Stimulated activated naive CD8-positive, alpha-beta T cell treated with anti-CD3 and anti-CD28 coated beads, Interleukin-15, Interleukin-2, amounts not matched to agents 100 U/mL and 50 U/mL, for 24 hours (primary cell): ENCODE measurements around the gene DCUN1D3.
"Not testable (repeated sequence)": the region's sequence is repeated elsewhere in the genome, so short reads cannot be mapped to it uniquely, and the experiment has no call there.

Source experiments
- ATAC-seq: fragments of 150-1000 bp; cut with Tn5 transposase; one replicate; pipeline ENCODE4 v1.10.0; 2021
- DNase-seq: peaks from one replicate; pipeline ENCODE4 v3.0.0; 2021

The DCUN1D3 gene

GRCh38 chr16:20822521-20823325 is 77.4 kb downstream of the DCUN1D3 start:
- ATAC-seq = no peak
- no peak for DNase-seq

DNA sequence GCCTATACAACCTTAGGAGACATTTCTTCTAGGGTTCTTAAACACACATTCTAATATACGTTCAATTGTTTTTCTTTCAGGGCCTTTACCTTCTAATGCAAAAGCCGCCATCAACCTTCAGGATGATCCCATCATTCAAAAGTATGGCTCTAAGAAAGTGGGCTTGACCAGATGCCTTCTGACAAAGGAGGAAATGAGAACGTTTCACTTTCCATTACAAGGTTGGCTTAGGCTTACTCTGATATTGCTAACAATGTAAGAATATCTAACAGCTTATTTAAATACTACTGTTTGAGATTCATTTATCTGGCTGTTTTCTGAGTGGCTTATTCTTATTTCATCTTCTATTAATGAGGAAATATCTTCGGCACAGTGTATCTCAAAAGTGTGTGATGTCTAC is 78.5 kb downstream of the DCUN1D3 start:
- DNase-seq (no peak), ATAC-seq (no peak)

GRCh38 chr16:20818929-20819585 is 81.1 kb downstream of the DCUN1D3 start:
- ATAC-seq = no peak
- no peak for DNase-seq

- ATAC-seq (no peak), DNase-seq (no peak)
These were observed 85.4 kb downstream of the DCUN1D3 start for GRCh38 chr16:20814784-20815183.

GRCh38 chr16:20812510-20812909 is 87.6 kb downstream of the DCUN1D3 start:
- no peak for DNase-seq
- no peak for ATAC-seq

- no peak for ATAC-seq
- DNase-seq = no peak
These were observed 88.2 kb downstream of the DCUN1D3 start for GRCh38 chr16:20811889-20812439.

DNA sequence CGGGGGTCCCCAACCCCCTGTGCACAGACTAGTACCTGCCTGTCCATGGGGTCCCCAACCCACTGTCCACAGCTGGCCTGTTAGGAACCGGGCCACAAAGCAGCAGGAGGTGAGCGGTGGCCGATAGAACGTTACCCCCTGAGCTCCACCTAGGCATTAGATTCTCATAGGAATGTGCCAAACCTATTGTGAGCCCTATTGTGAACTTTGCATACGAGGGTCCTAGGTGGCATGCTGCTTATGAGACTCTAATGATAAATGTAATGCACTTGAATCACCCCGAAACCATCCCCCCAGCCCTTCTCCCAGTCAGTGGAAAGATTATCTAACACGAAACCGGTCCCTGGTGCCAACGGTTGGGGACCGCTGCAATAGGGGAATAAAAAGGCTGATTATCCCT is 92.3 kb downstream of the DCUN1D3 start:
- DNase-seq = no peak
- no peak for ATAC-seq

DNA sequence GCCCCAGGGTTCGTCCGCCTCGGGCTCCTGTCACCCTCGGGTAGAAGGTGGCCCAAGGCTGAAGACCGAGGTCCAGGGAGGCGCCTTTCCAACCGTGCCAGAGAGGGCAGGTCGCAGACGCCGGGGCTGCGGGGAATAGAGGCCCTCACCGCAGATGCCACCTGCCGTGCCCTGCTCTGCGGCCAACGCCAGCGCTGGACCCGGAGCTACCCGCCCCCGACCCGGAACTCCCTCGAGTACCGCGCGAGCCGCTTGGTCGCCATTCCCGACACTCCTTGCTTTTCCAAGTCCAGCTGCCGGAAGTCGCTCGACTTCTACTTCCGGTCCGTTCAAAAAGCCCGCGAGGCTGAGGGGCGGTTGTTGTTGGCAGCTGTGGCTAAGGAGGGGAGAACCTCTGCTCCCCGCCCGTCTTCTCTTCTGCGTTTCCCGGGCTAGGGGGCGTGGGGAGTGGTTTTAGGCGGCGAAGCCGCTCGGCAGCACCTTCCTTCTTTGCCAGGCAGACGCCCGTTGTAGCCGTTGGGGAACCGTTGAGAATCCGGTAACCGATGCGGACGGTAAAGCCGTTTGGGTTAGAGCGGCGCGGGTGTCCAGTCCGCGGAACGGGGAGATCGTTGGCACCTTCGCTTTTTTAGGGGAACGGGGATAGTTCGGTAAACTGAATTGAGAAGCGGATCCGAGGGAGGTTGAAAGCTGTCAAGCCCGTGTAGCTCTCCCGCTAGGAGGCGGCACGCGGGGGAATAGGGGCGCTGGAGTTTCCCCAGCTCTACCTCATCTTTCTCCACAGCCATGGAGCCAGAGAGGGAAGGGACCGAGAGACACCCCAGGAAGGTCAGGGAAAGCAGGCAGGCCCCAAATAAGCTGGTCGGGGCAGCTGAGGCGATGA is 93.7 kb downstream of the DCUN1D3 start, which contains the start of the genes ERI2 and REXO5:
Gene ERI2, minus strand, starts transcription at position 305 of the 883 bp plus-strand sequence. Its CDS starts 42 bp downstream, at position 263.
Gene REXO5, plus strand, starts transcription at position 360 of the 883 bp plus-strand sequence. Its CDS starts 427 bp downstream, at position 787.
- DNase-seq = peak; percentile 83
- ATAC-seq = peak; percentile 90

DNA sequence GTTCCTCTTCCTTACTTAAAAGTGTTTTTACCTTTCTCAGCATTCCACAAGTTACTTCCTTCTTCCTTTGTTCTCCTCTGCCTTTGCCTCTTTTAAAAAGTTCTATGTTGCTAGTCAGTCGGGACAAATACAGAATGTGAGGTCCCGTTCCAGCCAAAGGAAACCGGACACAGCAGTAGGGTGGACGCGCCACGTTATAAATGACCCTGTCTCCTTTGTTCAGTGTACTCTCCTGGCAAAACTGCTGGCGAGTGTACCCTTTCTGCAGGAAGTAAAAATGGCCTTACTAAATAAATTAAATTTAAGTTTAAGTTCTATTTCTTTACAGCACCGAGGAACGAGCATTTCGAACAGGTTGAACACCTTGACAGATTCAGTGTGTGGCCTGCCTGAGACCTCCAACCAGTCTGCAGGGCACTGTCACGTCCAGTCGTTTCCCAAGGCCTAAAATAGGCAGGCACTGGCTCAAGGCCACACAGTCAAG is 94.4 kb downstream of the DCUN1D3 start:
- not testable (repeated sequence) for ATAC-seq, DNase-seq
